ENCODE data around the gene TENM3.

GRCh38 chr4:182240161-182241130 lies 2.8 kb upstream of the TENM3 start:
- TF ChIP-seq RARB (CRISPR knock-in tag; IDR thresholded peaks at IDR 0.05) (no peak), ZNF565 (CRISPR knock-in tag; conservative IDR thresholded peaks at IDR 0.05; ENCODE audit: low read depth) (no peak), POU6F1 (CRISPR knock-in tag; IDR thresholded peaks at IDR 0.05; ENCODE audit: borderline replicate concordance, low read depth) (no peak), ESRRG (CRISPR knock-in tag; IDR thresholded peaks at IDR 0.05) (0 out of 2 replicates have a peak, but pooled peaks have one; percentile 26), GLIS3 (CRISPR knock-in tag; IDR thresholded peaks at IDR 0.05) (no peak), CREB5 (CRISPR knock-in tag; IDR thresholded peaks at IDR 0.05; ENCODE audit: low read depth) (peak; percentile 71; the same call in 1 of the 2 replicates), ARNTL (CRISPR knock-in tag; IDR thresholded peaks at IDR 0.05; ENCODE audit: borderline replicate concordance, low read depth) (no peak), PATZ1 (CRISPR knock-in tag; IDR thresholded peaks at IDR 0.05; ENCODE audit: borderline replicate concordance) (no peak), CSRNP3 (CRISPR knock-in tag; IDR thresholded peaks at IDR 0.05) (no peak), TSHZ2 (CRISPR knock-in tag; IDR thresholded peaks at IDR 0.05) (no peak), ISL1 (CRISPR knock-in tag; IDR thresholded peaks at IDR 0.05) (peak; percentile 86)
